Daoy (cell line): Measurements from ENCODE around the gene PBRM1. TPM values are rescaled to one million over a fixed set of nuclear protein-coding genes. Genes with fewer than 3 reads are reported as not detected.
"Not testable (repeated sequence)": the region's sequence is repeated elsewhere in the genome, so short reads cannot be mapped to it uniquely, and the experiment has no call there.

Source experiments
- DNase-seq: peaks from one replicate; pipeline ENCODE4 v3.0.0-alpha.2; 2015; ENCODE audit warnings: low read depth
- total RNA-seq: library from RNA; depleted of rRNA; stranded (reverse); fragments of >200 nt; shearing (Covaris generic); gene quantifications from 2 replicates; pipeline ENCODE4 v1.2.3, GENCODE V29; 2014; rRNA removed

PBRM1 gene
- 34.1 and 36.7 TPM in 2 replicates for total RNA-seq

- DNase-seq, result peak; percentile 97
Measured at GRCh38 chr3:52685709-52686691, at the start of gene PBRM1, which contains the start of gene GNL3. Gene PBRM1 (minus strand): TSS chr3:52685913. Gene GNL3 (plus strand): TSS chr3:52686032. CDS start chr3:52686093, 61 bp downstream.

- no peak for DNase-seq
Measured at GRCh38 chr3:52733256-52733891, 47.7 kb upstream of the PBRM1 start.

GRCh38 chr3:52731590-52731989 lies 45.9 kb upstream of the PBRM1 start:
- no peak for DNase-seq

- DNase-seq, result no peak
Measured at GRCh38 chr3:52730681-52731080, 45.0 kb upstream of the PBRM1 start.

- not testable (repeated sequence) for DNase-seq
Measured at GRCh38 chr3:52728753-52729152, 43.0 kb upstream of the PBRM1 start.

GRCh38 chr3:52724511-52724910 lies 38.8 kb upstream of the PBRM1 start:
- DNase-seq, result no peak

- no peak for DNase-seq
Measured at GRCh38 chr3:52723935-52724334, 38.2 kb upstream of the PBRM1 start.

GRCh38 chr3:52722491-52722890 lies 36.8 kb upstream of the PBRM1 start:
- DNase-seq, result no peak

GRCh38 chr3:52721730-52722008 lies 36.0 kb upstream of the PBRM1 start:
- DNase-seq, result no peak

GRCh38 chr3:52721002-52721729 lies 35.5 kb upstream of the PBRM1 start:
- no peak for DNase-seq

GRCh38 chr3:52719618-52720017 lies 33.9 kb upstream of the PBRM1 start:
- no peak for DNase-seq

GRCh38 chr3:52715714-52716305 lies 30.1 kb upstream of the PBRM1 start:
- no peak for DNase-seq

GRCh38 chr3:52714335-52715302 lies 28.9 kb upstream of the PBRM1 start:
- no peak for DNase-seq

- DNase-seq, result no peak
Measured at GRCh38 chr3:52712291-52713212, 26.8 kb upstream of the PBRM1 start.

- DNase-seq, result no peak
Measured at GRCh38 chr3:52710512-52710911, 24.8 kb upstream of the PBRM1 start.

- no peak for DNase-seq
Measured at GRCh38 chr3:52707585-52707984, 21.9 kb upstream of the PBRM1 start.

- peak; percentile 87 for DNase-seq
Measured at GRCh38 chr3:52705688-52706686, 20.3 kb upstream of the PBRM1 start, which contains the start of the genes GLT8D1 and SPCS1. Gene GLT8D1 (minus strand): TSS chr3:52705791. CDS start chr3:52700460, 5,331 bp downstream. Gene SPCS1 (plus strand): TSS chr3:52706106. CDS start chr3:52706247, 141 bp downstream.

GRCh38 chr3:52705438-52705687 lies 19.6 kb upstream of the PBRM1 start:
- DNase-seq, result no peak
